Loucy (cell line): ENCODE results near the gene PIK3CG.
"Not testable (repeated sequence)": the region's sequence is repeated elsewhere in the genome, so short reads cannot be mapped to it uniquely, and the experiment has no call there.

ENCODE experiments used
- H2AFZ ChIP-seq: fragments of 200-600 bp; sonication (generic); 2 replicates; pipeline ENCODE4 v1.6.0; 2016; ENCODE audit warnings: antibody characterized with exemption, mild to moderate bottlenecking, low read length, moderate library complexity
- H3F3A ChIP-seq: fragments of 200-600 bp; 2 replicates; pipeline ENCODE4 v1.6.0; 2016; ENCODE audit warnings: antibody characterized with exemption, low read depth, mild to moderate bottlenecking
- H3K27me3 ChIP-seq: fragments of 200-600 bp; sonication (generic); 2 replicates; pipeline ENCODE4 v1.6.1; 2014; ENCODE audit warnings: low read length, mild to moderate bottlenecking; ENCODE audit not compliant: insufficient read depth, poor library complexity, severe bottlenecking
- H3K36me3 ChIP-seq: fragments of 200-600 bp; sonication (generic); 2 replicates; pipeline ENCODE4 v1.6.1; 2016; ENCODE audit warnings: low read length; ENCODE audit not compliant: insufficient read depth
- H3K4me1 ChIP-seq: fragments of 200-600 bp; sonication (generic); 2 replicates; pipeline ENCODE4 v1.5.1; 2014; ENCODE audit warnings: low read length, mild to moderate bottlenecking; ENCODE audit not compliant: insufficient read depth, poor library complexity, severe bottlenecking
- H3K4me2 ChIP-seq: fragments of 200-600 bp; sonication (generic); 2 replicates; pipeline ENCODE4 v1.6.0; 2014; ENCODE audit warnings: antibody characterized with exemption, low read length, low read depth, mild to moderate bottlenecking; ENCODE audit not compliant: poor library complexity, severe bottlenecking
- H3K4me3 ChIP-seq: fragments of 200-600 bp; sonication (generic); 2 replicates; pipeline ENCODE4 v1.5.1; 2014; ENCODE audit warnings: low read length, mild to moderate bottlenecking, mixed read lengths; ENCODE audit not compliant: poor library complexity, severe bottlenecking
- H3K79me2 ChIP-seq: fragments of 200-600 bp; sonication (generic); 2 replicates; pipeline ENCODE4 v1.6.1; 2014; ENCODE audit warnings: low read length; ENCODE audit not compliant: insufficient read depth
- H3K9ac ChIP-seq: fragments of 200-600 bp; sonication (generic); 2 replicates; pipeline ENCODE4 v1.6.0; 2014; ENCODE audit warnings: mild to moderate bottlenecking, low read depth, low read length, moderate library complexity; ENCODE audit not compliant: poor library complexity, severe bottlenecking
- H3K9me2 ChIP-seq: fragments of 200-600 bp; sonication (generic); replicated peaks from 2 replicates; pipeline ENCODE4 v1.6.1; 2016; ENCODE audit warnings: low read depth, low read length, mixed read lengths
- H3K9me3 ChIP-seq: fragments of 200-600 bp; sonication (generic); 2 replicates; pipeline ENCODE4 v1.6.1; 2014; ENCODE audit warnings: mild to moderate bottlenecking, antibody characterized with exemption, low read length, low read depth; ENCODE audit not compliant: insufficient read depth
- H4K20me1 ChIP-seq: fragments of 200-600 bp; sonication (generic); 2 replicates; pipeline ENCODE4 v1.6.0; 2014; ENCODE audit warnings: antibody characterized with exemption, low read length, mild to moderate bottlenecking; ENCODE audit not compliant: insufficient read depth, poor library complexity, severe bottlenecking
- EZH2phosphoT487 ChIP-seq: fragments of 200-600 bp; IDR thresholded peaks from 2 replicates; pipeline ENCODE4 v1.6.1; 2018; ENCODE audit warnings: antibody characterized with exemption, mild to moderate bottlenecking, moderate library complexity, borderline replicate concordance
- TF ChIP-seq, protein P1 (sequence below): fragments of 200-600 bp; sonication (generic); conservative IDR thresholded peaks from 2 replicates; pipeline ENCODE4 v1.5.1; 2014; ENCODE audit warnings: mild to moderate bottlenecking, antibody characterized with exemption, low read length

Gene PIK3CG

DNA sequence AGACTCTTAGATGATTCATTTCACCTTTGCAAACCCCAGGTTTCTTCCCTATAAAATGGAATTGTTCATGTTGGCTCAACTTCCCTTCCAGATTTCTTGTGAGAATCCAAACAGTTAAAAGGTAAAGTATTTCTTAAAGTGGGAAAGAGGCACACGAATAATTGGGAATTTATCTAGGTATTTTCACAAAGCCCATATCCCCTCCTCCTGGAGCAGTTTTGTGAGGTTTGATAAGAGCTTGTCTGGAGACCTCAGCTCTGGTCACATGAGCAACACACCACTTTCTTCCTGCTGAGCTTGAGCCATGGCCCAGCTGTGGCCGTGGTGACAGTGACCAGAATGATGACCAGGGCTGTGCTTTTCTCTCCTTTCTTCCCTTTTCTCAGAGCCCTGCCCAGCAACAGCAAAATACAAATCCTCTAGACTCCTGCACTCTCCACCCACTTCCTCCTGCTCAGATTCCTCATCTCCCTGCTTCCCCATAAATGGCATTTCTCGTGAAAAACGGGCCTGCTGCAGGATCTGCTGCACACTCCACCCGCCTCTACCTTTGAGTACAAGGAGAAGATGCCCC lies 87.7 kb downstream of the PIK3CG start:
- H3K9ac ChIP-seq, result no peak overlapping the region
- no peaks in the 10 kb centered on the region for H4K20me1 ChIP-seq
- no peaks in the 10 kb centered on the region for H3K36me3 ChIP-seq
- no peaks in the 10 kb centered on the region for H3K4me1 ChIP-seq
- no peak overlapping the region for H3K4me3 ChIP-seq
- no peaks in the 10 kb centered on the region for H3K27me3 ChIP-seq
- no peak for TF ChIP-seq EZH2phosphoT487
- TF ChIP-seq, protein P1, sequence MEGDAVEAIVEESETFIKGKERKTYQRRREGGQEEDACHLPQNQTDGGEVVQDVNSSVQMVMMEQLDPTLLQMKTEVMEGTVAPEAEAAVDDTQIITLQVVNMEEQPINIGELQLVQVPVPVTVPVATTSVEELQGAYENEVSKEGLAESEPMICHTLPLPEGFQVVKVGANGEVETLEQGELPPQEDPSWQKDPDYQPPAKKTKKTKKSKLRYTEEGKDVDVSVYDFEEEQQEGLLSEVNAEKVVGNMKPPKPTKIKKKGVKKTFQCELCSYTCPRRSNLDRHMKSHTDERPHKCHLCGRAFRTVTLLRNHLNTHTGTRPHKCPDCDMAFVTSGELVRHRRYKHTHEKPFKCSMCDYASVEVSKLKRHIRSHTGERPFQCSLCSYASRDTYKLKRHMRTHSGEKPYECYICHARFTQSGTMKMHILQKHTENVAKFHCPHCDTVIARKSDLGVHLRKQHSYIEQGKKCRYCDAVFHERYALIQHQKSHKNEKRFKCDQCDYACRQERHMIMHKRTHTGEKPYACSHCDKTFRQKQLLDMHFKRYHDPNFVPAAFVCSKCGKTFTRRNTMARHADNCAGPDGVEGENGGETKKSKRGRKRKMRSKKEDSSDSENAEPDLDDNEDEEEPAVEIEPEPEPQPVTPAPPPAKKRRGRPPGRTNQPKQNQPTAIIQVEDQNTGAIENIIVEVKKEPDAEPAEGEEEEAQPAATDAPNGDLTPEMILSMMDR, result no peak
- H3K4me2 ChIP-seq, result no peak overlapping the region
- no peaks in the 10 kb centered on the region for H3K9me3 ChIP-seq
- H2AFZ ChIP-seq, result no peak overlapping the region
- H3F3A ChIP-seq, result no peaks in the 10 kb centered on the region
- no peaks in the 10 kb centered on the region for H3K9me2 ChIP-seq
- no peaks in the 10 kb centered on the region for H3K79me2 ChIP-seq

GRCh38 chr7:106954840-106955239 lies 89.8 kb downstream of the PIK3CG start:
- no peaks in the 10 kb centered on the region for H3K4me1 ChIP-seq
- no peak overlapping the region for H3K9ac ChIP-seq
- no peaks in the 10 kb centered on the region for H3K9me2 ChIP-seq
- no peaks in the 10 kb centered on the region for H3F3A ChIP-seq
- no peaks in the 10 kb centered on the region for H4K20me1 ChIP-seq
- no peaks in the 10 kb centered on the region for H3K79me2 ChIP-seq
- H3K4me3 ChIP-seq, result no peak overlapping the region
- no peaks in the 10 kb centered on the region for H3K9me3 ChIP-seq
- H3K4me2 ChIP-seq, result no peak overlapping the region
- TF ChIP-seq, protein P1, result no peak
- no peak for TF ChIP-seq EZH2phosphoT487
- H2AFZ ChIP-seq, result no peak overlapping the region
- H3K27me3 ChIP-seq, result no peaks in the 10 kb centered on the region
- H3K36me3 ChIP-seq, result no peaks in the 10 kb centered on the region

DNA sequence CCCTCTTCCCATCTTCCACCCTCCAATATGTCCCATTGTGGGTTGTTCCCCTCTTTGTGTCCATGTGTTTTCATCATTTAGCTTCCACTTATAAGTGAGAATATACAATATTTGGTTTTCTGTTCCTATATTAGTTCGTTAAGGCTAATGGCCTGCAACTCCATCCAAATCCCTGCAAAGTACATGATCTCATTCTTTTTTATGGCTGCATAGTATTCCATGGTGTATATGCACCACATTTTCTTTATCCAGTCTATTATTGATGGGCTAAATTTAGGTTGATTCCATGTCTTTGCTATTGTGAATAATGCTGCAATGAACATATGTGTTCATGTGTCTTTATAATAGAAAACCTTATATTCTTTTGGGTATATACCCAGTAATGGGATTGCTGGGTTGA lies 90.8 kb downstream of the PIK3CG start:
- H3F3A ChIP-seq, H3K4me3 ChIP-seq, H3K27me3 ChIP-seq, H3K9ac ChIP-seq, H3K4me1 ChIP-seq, H3K79me2 ChIP-seq, H2AFZ ChIP-seq, H3K9me3 ChIP-seq, H3K9me2 ChIP-seq, H3K4me2 ChIP-seq, H4K20me1 ChIP-seq, H3K36me3 ChIP-seq: not testable (repeated sequence)
